ENCODE measurements around the gene GPR132.

GRCh38 chr14:105021656-105022275 is 43.5 kb downstream of the GPR132 start:
- no peak for TF ChIP-seq CTCF (IDR thresholded peaks at IDR 0.05)
- no peak for TF ChIP-seq POLR2AphosphoS5 (IDR thresholded peaks at IDR 0.05)
- no peak for TF ChIP-seq EP300 (IDR thresholded peaks at IDR 0.05)

All from stomach (tissue), 4 donors.